ENCODE measurements around the gene RTL1. TPM values are rescaled to one million over a fixed set of nuclear protein-coding genes. Genes with fewer than 3 reads are reported as not detected.

The RTL1 gene
- polyA plus RNA-seq, 1 of the 3 experiments (the other 2 are of a cell fraction), result 0.07 TPM

- H3K27me3 ChIP-seq (ENCODE audit: insufficient read depth), result no peaks in the 10 kb centered on the region
- TF ChIP-seq FOSL2 (IDR thresholded peaks at IDR 0.05; ENCODE audit: borderline replicate concordance, low read depth), result no peak
- TF ChIP-seq NRF1 (IDR thresholded peaks at IDR 0.05; ENCODE audit: low read depth, low read length), result no peak
- TF ChIP-seq ELF1 (IDR thresholded peaks at IDR 0.05), result no peak
- TF ChIP-seq SMC3 (IDR thresholded peaks at IDR 0.05; ENCODE audit: low read depth, low read length), result no peak
- no peak for TF ChIP-seq CTCF (IDR thresholded peaks at IDR 0.05)
- WGBS (ENCODE audit: low lambda C conversion rate), result 66% methylated on average over 17 of the region's 17 CpGs
- no peaks in the 10 kb centered on the region for H3F3A ChIP-seq (replicated peaks; ENCODE audit: insufficient read depth)
- H3K4me2 ChIP-seq, result no peak overlapping the region
- H3K4me1 ChIP-seq (ENCODE audit: control insufficient read depth in 1 of 2, insufficient read depth in 2 of 2, low read depth in 1 of 2, low read length in 1 of 2), result peaks cover 0 to 23% of the 10 kb centered on the region in 2 experiments; a peak in 1 of 4 replicates
- H3K9me2 ChIP-seq, result no peaks in the 10 kb centered on the region
- no peak overlapping the region for H3K27ac ChIP-seq (ENCODE audit: low read depth in 2 of 2, low read length in 1 of 2)
- ChIA-PET CTCF (no interaction called here), POLR2A (no interaction called here)
- no peaks in the 10 kb centered on the region for H4K20me1 ChIP-seq (ENCODE audit: insufficient read depth)
- no peaks in the 10 kb centered on the region for H3K79me2 ChIP-seq (ENCODE audit: insufficient read depth)
- no peaks in the 10 kb centered on the region for H3K9me3 ChIP-seq
- no peak overlapping the region for H3K4me3 ChIP-seq (ENCODE audit: low read depth in 2 of 2, low read length in 1 of 2)
- DNase-seq, result no peak
- H2AFZ ChIP-seq (ENCODE audit: low read depth), result no peak overlapping the region
- H3K9ac ChIP-seq, result no peak overlapping the region
- no peaks in the 10 kb centered on the region for H3K36me3 ChIP-seq (replicated peaks in 1 of 2; ENCODE audit: control insufficient read depth in 1 of 2, insufficient read depth in 2 of 2, low read length in 1 of 2)
Observed at GRCh38 chr14:100845341-100845740, 58.2 kb downstream of the RTL1 start.

DNA sequence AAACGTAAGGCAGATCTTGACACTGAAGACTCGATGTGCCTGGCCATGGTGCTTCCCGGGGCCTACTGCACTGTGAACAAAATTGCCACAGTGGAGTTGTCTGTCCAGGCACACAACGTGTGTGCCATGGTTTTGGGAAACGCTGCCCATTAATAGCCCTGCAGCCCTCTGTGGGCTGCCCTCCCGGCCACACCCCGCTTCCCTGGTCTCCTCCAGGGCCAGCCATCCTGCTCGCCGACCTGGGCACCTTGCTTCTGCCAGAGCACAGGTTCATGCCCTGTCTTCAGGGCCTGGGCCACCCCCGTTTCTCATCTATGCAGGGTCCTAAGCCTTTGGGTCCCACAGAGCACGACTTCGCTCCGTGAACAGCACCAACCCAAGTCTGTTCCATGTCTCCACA lies 58.7 kb downstream of the RTL1 start:
- H3K27me3 ChIP-seq (ENCODE audit: insufficient read depth), result no peaks in the 10 kb centered on the region
- H3K4me2 ChIP-seq, result no peak overlapping the region

More for the DNA sequence above, 58.7 kb downstream of the RTL1 start:
- no peak overlapping the region for H2AFZ ChIP-seq (ENCODE audit: low read depth)
- WGBS (ENCODE audit: low lambda C conversion rate), result 62% methylated on average over 8 of the region's 13 CpGs
- no peaks in the 10 kb centered on the region for H3K9me3 ChIP-seq
- H4K20me1 ChIP-seq (ENCODE audit: insufficient read depth), result no peaks in the 10 kb centered on the region
- H3K4me3 ChIP-seq (ENCODE audit: low read depth in 2 of 2, low read length in 1 of 2), result no peak overlapping the region
- DNase-seq, result no peak
- no peaks in the 10 kb centered on the region for H3K79me2 ChIP-seq (ENCODE audit: insufficient read depth)
- TF ChIP-seq TEAD4 (IDR thresholded peaks at IDR 0.05; ENCODE audit: borderline replicate concordance, insufficient read depth), result no peak
- TF ChIP-seq CHD2 (IDR thresholded peaks at IDR 0.05; ENCODE audit: low read length, partially characterized antibody), result no peak
- no peak for TF ChIP-seq POLR2AphosphoS5 (IDR thresholded peaks at IDR 0.05; ENCODE audit: low read depth, low read length)
- TF ChIP-seq, protein P1, sequence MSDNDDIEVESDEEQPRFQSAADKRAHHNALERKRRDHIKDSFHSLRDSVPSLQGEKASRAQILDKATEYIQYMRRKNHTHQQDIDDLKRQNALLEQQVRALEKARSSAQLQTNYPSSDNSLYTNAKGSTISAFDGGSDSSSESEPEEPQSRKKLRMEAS (IDR thresholded peaks at IDR 0.05; ENCODE audit: low read depth), result no peak
- TF ChIP-seq MXI1 (IDR thresholded peaks at IDR 0.05; ENCODE audit: low read depth, low read length), result no peak
- no peak for TF ChIP-seq IRF3 (IDR thresholded peaks at IDR 0.05; ENCODE audit: low read depth, low read length)
- TF ChIP-seq, protein P2, sequence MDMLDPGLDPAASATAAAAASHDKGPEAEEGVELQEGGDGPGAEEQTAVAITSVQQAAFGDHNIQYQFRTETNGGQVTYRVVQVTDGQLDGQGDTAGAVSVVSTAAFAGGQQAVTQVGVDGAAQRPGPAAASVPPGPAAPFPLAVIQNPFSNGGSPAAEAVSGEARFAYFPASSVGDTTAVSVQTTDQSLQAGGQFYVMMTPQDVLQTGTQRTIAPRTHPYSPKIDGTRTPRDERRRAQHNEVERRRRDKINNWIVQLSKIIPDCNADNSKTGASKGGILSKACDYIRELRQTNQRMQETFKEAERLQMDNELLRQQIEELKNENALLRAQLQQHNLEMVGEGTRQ (IDR thresholded peaks at IDR 0.05; ENCODE audit: borderline replicate concordance, low read depth, low read length), result no peak
- no peak for TF ChIP-seq TCF12 (IDR thresholded peaks at IDR 0.05)
- no peak for TF ChIP-seq NFIC (IDR thresholded peaks at IDR 0.05; ENCODE audit: borderline replicate concordance)
- H3K9ac ChIP-seq, result no peak overlapping the region
- H3F3A ChIP-seq (replicated peaks; ENCODE audit: insufficient read depth), result no peaks in the 10 kb centered on the region
- H3K4me1 ChIP-seq (ENCODE audit: control insufficient read depth in 1 of 2, insufficient read depth in 2 of 2, low read depth in 1 of 2, low read length in 1 of 2), result peaks cover 0 to 26% of the 10 kb centered on the region in 2 experiments; a peak in 1 of 4 replicates
- H3K27ac ChIP-seq (ENCODE audit: low read depth in 2 of 2, low read length in 1 of 2), result no peak overlapping the region
- H3K9me2 ChIP-seq, result no peaks in the 10 kb centered on the region
- CTCF ChIA-PET, result interaction anchor here (1.6 kb wide), 1 partner anchor 10 kb away, joined by 4 read pairs; no protein-coding TSS in a partner anchor
- POLR2A ChIA-PET, result no interaction called here
- no peaks in the 10 kb centered on the region for H3K36me3 ChIP-seq (replicated peaks in 1 of 2; ENCODE audit: control insufficient read depth in 1 of 2, insufficient read depth in 2 of 2, low read length in 1 of 2)
